HG02885 (cell line): ENCODE data around the gene WDR48.

Source experiments
- ATAC-seq: cut with Tn5 transposase; IDR thresholded peaks from one replicate; pipeline ENCODE4 v1.9.1; 2021; ENCODE audit warnings: mild to moderate bottlenecking; ENCODE audit not compliant: unreplicated experiment, poor library complexity

The WDR48 gene

DNA sequence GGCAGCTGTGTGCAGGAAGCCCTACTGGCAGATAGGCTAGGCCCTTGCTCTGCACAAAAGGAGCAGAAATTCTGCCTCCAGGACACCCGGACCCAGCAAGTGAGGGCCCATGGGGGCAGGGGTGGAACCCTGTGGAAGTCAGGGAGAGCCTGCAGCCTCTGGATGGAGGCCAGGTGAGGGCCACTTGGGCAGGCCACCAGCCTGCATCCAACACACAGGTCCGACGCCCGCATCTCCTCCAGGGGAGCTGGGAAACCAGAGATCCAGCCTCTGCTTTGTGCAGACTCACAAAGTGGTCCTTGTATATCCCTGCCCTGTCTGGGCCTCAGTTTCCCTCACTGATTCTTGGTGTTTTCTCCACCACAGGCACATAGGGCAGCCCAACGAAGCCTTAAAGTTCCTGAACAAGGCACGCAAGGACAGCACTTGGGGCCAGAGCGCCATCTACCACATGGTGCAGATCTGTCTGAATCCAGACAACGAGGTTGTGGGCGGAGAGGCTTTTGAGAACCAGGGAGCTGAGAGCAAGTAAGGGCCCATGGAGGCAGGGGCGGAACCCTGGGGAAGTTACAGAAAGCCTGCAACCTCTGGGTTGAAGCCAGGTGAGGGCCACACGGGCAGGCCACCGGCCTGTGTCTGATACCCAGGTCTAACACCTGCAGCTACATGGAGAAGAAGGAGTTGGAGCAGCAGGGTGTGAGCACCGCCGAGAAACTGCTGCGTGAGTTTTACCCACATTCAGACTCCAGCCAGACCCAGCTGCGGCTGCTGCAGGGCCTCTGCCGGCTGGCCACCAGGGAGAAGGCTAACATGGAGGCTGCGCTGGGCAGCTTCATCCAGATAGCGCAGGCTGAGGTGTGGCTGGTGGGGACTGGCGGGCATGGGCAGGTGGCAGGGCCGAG is 85.0 kb downstream of the WDR48 start:
- ATAC-seq: no peak

DNA sequence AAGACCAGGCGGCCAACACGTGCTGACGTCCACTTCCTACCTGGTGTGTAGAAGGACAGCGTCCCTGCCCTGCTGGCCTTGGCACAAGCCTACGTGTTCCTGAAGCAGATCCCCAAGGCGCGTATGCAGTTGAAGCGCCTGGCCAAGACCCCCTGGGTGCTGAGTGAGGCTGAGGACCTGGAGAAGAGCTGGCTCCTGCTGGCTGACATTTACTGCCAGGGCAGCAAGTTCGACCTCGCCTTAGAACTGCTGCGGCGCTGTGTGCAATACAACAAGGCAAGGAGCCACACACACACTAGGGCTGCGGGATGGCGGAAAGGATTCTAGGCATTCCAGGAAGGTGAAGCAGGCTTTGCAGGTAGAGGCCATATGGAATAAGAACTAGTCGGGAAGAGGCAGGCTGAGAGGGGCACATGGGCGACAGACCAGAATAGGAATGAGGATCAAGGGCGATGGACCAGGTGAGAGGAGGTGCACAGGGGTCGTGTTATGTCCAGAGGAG is 85.7 kb downstream of the WDR48 start:
- ATAC-seq: no peak

DNA sequence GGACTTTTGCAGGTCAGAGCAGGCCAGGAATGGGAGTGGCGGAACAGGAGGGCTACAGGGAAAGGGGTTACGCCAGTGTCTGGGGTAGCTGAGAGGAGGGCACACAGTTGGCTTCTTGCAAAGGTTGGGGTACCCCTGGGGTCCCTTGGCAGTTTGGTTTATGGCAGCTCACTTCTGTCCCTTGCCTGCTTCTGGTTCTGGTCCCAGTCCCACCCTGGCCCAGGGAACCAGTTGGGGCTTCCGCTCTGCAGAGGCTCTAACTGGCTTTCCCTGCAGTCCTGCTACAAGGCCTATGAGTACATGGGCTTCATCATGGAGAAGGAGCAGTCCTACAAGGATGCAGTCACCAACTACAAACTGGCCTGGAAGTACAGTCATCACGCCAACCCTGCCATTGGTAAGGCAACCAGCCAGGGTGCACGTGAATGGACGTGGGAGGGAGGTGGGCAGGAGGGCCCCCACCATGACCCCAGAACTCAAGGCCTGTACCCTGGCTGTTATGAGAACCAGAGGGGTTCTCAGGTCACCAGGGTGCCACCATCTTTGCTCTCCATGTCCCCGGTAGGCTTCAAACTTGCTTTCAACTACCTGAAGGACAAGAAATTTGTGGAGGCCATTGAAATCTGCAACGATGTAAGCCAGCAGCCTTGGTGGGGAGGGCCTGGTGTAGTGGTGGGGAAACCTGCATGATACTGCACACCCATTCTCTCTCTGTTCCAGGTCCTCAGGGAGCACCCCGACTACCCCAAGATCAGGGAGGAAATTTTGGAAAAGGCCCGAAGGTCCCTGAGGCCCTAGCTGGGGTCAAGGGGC is 86.4 kb downstream of the WDR48 start:
- no peak for ATAC-seq

DNA sequence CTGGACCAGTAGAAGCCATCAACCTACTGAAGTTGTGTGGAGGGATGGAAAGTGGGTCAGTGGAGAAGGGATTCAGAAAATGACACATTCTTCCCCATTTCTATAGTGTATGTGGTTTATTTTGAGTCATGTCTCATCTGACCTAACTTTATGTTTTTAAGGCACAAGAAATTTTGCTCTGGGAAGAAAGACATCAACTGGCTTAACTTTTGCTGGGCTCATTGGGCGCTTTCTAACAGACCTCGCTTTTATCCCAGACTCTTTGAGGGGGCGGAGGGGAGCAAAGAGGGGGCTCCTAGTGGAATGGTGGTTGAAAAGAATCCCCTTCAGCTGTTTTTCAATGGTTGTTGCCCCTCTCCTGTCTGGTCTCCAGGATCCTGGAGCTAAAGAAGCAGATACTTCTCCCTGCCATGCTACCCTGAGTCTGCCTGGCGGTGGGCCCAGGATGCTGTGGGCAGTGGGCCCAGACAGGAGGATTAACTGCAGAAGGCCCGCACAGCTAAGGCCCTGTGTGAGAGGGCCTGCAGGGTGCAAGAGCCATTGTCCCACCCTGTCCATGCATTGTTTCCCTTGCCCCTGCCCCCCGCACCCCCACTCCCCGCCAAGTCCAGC is 87.1 kb downstream of the WDR48 start:
- no peak for ATAC-seq

DNA sequence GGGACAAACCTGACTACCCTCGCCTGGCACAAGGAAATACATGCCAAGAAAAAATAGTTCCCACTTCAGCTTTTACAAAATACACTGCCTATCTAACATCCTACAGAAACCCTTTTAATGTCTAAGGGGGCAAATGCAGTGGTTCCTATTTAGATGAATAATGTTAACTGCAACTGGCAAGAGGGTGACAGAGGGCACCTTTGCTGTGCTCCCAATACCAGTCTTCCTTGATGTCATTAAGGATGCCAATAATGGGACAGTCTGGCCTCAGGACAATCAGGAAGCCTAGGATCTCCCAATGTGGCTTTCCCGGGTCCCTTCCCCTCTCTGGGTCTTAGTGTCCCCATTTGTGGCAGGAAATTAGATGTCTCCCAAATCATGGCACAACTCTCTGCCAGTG is 87.6 kb downstream of the WDR48 start:
- ATAC-seq: no peak

DNA sequence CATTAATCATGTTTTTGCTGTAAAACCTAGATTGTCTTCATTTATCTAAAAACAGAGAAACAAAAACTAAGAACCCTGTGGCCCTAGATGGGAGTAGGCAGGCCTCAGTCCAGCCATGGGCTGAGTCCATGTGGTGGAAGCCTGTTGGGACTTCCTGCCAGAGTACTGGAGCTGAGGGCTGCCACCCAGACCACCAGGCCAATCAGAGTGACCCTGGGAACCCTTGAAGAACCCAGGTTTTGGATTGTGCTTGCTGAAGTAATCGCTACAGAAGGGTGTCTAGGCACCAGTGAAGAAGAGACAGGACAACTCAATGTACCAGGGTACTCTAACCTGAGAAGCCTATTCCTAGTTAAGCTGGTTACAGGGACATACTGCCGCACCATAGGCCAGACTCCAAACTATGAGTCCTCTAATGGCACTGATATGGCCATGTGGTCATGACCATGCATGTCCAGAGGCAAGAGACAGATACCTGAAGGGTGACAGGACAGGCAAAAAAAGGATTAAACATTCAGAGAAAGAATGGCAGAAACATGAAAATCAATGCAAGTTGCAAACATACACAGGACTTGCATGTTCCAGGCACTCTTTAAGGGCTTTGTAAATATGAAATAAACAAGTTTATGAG is 88.6 kb downstream of the WDR48 start:
- no peak for ATAC-seq

DNA sequence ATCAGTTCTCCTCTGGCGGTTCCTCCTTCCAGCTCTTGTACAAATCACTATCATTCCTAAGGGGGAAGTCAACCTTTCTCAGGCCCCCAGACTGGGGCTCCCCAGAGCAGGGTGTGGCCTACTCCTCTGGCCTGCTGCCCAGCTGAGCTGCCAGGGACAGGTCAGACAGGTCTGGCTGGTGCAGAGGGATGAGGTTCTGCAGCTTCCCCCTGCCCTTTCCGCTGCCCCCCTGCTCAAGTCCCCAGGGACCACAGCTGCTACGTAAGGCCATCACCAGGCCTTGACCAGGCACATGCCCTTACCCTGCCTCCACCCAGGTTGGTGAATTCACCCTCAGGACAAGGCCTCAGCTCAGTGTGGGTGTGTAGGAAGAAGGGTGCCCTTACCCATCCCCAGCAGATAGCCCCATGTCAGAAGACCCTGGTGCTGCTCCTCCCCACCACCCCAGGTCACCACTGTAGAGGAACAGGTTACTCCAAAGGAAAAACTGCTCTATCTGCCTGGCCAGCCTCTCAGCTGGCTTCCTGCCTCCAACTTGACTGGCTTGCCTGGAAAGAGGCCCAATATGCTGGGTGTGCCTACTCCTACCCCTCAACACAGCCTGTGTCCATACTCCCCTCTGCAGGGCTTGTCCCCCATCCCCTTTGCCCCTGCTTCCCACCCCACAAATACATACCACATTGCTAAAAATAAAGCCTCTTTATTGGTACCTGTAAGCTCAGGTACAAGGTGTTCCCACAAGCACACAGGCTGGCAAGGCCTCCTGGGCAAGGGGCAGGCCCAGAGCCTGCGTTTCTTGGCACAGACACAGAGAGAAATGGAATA is 89.6 kb downstream of the WDR48 start:
- no peak for ATAC-seq

DNA sequence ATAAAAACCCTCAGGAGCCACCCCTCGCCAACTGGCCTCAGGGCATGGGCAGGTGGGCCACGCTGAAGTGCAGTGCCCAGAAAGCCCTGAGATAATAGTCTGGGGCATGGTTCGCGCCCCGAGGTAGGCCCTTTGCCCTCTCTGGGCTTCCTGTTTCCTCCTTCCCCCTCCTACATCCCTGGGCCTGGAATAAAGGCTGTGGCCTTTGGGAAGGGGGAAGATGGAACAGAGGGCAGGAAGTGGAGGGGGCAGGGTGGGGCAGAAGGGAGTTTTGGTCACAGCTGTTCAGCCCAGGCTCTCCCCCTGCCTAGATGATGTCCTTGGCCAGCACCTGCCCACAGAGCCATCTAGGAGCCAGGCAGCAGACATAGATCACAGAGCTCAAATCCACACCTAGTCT is 90.3 kb downstream of the WDR48 start:
- ATAC-seq: no peak

DNA sequence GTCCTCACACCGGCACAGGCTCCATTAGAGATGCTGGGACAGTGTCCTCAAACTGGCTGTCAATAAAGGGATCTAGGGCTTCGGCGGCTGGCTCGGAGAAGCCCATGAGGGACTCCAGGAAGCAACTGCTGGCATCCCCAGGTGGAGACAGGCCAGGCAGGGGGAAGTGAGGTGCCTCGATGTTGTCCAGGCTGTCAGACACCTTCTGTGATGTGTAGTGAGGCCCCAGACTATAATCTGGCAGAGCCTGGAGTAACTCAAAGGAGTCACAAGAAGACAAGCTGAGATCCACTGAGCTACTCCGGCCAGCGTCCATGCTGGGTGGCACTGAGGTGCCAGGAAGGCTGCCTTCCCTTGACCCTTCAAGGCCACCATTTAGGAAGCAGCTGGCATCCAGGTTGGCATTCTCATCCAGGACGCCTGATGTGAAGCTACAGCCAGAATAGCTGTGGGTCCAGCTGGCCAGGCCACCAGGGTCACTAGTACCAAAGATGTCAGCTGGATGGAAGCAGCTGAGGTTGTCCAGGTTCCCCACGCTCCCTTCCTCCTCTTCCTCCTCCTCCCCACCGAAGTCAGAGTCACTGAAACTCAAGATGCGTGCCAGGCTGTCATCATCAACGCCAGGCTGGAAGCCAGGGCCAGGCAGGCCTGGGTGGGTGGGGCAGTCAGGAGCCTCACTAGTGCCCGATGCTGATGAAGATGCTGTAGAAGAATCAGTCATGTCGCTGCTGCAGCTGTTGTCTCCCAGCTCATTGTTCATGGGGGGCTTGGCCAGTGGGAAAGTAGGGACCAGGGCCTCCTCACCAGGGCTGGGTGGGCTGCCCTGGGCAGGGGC is 91.5 kb downstream of the WDR48 start:
- no peak for ATAC-seq

DNA sequence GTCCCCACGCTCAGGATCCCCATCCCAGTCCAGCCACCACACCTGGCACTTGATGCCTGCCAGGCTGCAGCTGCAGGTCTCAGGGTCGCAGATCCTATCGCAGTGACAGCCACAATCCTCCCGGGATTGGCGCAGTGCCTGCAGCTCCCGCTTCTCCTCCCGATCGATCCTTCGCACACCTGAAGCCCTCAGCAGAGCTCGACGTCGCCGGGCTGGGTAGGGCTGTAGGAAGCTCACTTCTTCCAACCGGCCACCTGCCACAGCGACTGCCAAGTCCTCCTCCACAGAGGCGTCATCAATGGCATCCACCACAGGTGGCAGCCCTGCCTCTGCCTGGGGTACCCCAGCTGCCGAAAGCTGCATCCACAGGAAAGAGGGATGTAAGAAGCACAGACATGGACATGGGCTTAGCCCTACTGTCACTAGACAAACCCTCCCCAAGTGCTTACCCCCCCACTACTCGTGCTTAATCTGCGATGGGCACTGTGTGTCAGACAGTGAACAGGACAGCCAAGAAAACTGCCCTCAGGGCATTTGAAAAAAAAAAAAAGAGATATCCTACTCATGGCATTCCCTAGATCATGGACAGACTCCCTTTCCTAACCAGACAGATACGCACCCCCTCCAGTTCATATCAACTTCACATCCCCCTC is 92.4 kb downstream of the WDR48 start:
- no peak for ATAC-seq

DNA sequence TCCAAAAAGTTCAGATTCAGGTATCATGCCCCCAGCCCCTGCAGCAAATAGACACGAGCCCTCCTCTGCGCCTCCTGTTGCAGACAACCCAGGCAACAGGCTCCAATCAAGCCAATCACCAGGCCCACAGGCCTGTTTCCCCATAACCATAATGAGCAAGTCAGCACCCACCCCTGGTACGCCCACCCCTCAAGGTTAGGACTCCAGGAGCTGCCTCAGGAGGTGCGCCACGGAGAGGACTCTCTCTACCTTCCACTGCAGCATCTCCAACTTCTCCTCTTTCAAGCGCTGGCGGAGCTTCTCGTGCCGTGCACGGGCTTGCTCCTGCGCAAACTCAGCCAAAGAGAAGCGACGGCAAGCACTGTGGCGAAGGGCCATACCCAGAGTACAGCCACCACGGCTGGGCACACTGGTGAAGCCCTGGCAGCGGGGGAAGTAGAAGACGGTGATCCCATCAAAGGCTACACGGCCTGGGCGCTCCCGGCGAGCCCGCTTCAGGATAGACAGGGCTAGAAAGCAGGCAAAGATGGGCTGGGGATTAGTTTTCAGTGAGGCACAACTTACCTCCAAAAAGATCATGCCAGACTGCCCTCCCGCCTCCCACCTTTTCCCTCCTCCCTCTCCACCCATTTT is 93.0 kb downstream of the WDR48 start:
- ATAC-seq: no peak

DNA sequence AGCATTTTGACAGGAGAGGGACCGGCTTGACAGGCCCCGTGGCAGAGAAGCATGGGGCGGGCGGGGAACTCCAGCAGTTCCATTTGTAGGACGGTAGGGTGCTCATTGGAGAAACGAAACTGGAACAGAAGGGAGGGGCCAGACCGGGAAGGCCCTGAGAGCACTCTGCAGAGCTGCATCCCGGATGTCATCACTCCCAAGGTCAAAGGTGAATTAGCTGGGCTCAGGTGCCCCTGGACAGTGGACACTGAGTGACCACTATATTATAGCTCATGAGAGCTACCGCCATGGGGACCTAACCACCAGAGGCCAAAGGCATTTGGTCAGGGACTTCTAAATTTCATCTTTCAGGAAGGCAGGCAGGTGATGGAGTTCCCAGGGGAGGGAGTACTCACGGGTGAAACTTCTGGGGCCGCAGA is 94.3 kb downstream of the WDR48 start:
- ATAC-seq: no peak
